Prostate gland (tissue), 2 donors: ENCODE data around the gene CAMKMT.

Experiments used
- CTCF ChIP-seq, 4 experiments: fragments of 200-600 bp in 2 of 4; fragments of 450-650 bp in 2 of 4; sonication (generic) in 2 of 4; IDR thresholded peaks; 1 replicate in 3 of 4; 2 replicates in 1 of 4; pipeline ENCODE4 v1.5.1; 2016 to 2019; ENCODE audit warnings: antibody characterized with exemption in 4 of 4, mild to moderate bottlenecking in 2 of 4, moderate library complexity in 2 of 4
- POLR2A ChIP-seq: fragments of 450-650 bp; IDR thresholded peaks from one replicate; pipeline ENCODE4 v1.6.1; 2016; ENCODE audit warnings: antibody characterized with exemption, mild to moderate bottlenecking
- POLR2AphosphoS5 ChIP-seq: sonication (generic); formaldehyde crosslinking; IDR thresholded peaks from one replicate; pipeline ENCODE4 v1.6.1; 2017; ENCODE audit warnings: antibody characterized with exemption

GRCh38 chr2:44599130-44599529 is 237.4 kb downstream of the CAMKMT start:
- TF ChIP-seq CTCF (IDR thresholded peaks at IDR 0.05) (no peak), POLR2AphosphoS5 (no peak), POLR2A (no peak)
